GM23338 (cell line): ENCODE results near the gene EXTL1. TPM values are rescaled to one million over a fixed set of nuclear protein-coding genes. Genes with fewer than 3 reads are reported as not detected.

Source experiments
- ATAC-seq: fragments of 200-7000 bp; cut with Tn5 transposase; 3 replicates; pipeline ENCODE4 v1.9.1; 2020
- DNase-seq: peaks from one replicate; pipeline ENCODE4 v3.0.0-alpha.2; 2015; ENCODE audit warnings: low spot score
- H2AFZ ChIP-seq: fragments of 200-600 bp; sonication (generic); 2 replicates; pipeline ENCODE4 v1.8.0; 2016; ENCODE audit warnings: antibody characterized with exemption, mild to moderate bottlenecking, moderate library complexity
- H3F3A ChIP-seq: fragments of 200-600 bp; sonication (generic); replicated peaks from 2 replicates; pipeline ENCODE4 v1.8.0; 2017; ENCODE audit warnings: antibody characterized with exemption, mixed run types, low read depth
- H3K27ac ChIP-seq: fragments of 200-600 bp; sonication (generic); 2 replicates; pipeline ENCODE4 v1.6.1; 2016; ENCODE audit warnings: low read depth
- H3K27me3 ChIP-seq: fragments of 200-600 bp; sonication (generic); 2 replicates; pipeline ENCODE4 v1.8.0; 2016; ENCODE audit warnings: mild to moderate bottlenecking, mixed run types, moderate library complexity; ENCODE audit not compliant: insufficient read depth
- H3K36me3 ChIP-seq: fragments of 200-600 bp; sonication (generic); 2 replicates; pipeline ENCODE4 v1.8.0; 2016; ENCODE audit warnings: mild to moderate bottlenecking; ENCODE audit not compliant: insufficient read depth
- H3K4me1 ChIP-seq: fragments of 200-600 bp; sonication (generic); 2 replicates; pipeline ENCODE4 v1.8.0; 2016; ENCODE audit warnings: mild to moderate bottlenecking, moderate library complexity; ENCODE audit not compliant: insufficient read depth
- H3K4me2 ChIP-seq: fragments of 200-600 bp; sonication (generic); 2 replicates; pipeline ENCODE4 v1.7.1; 2017; ENCODE audit warnings: mixed run types
- H3K4me3 ChIP-seq: fragments of 200-600 bp; sonication (generic); 2 replicates; pipeline ENCODE4 v1.6.1; 2016; ENCODE audit warnings: mixed run types
- H3K79me2 ChIP-seq: fragments of 200-600 bp; sonication (generic); replicated peaks from 2 replicates; pipeline ENCODE4 v1.8.0; 2017; ENCODE audit warnings: mild to moderate bottlenecking; ENCODE audit not compliant: insufficient read depth
- H3K9me2 ChIP-seq: fragments of 200-600 bp; sonication (generic); 2 replicates; pipeline ENCODE4 v1.8.0; 2017; ENCODE audit not compliant: insufficient read depth
- H4K20me1 ChIP-seq: fragments of 200-600 bp; sonication (generic); replicated peaks from 2 replicates; pipeline ENCODE4 v1.8.0; 2017; ENCODE audit warnings: mild to moderate bottlenecking; ENCODE audit not compliant: insufficient read depth
- H3K27ac Mint-ChIP-seq: 2 replicates; pipeline ENCODE4 v1.8.0; 2020; ENCODE audit warnings: inconsistent platforms, mild to moderate bottlenecking, moderate library complexity, mixed read lengths
- H3K27me3 Mint-ChIP-seq: 3 replicates; pipeline ENCODE4 v1.8.0; 2022; ENCODE audit warnings: low read depth, mild to moderate bottlenecking, moderate library complexity, mixed read lengths, inconsistent platforms; ENCODE audit not compliant: insufficient read depth, poor library complexity
- H3K36me3 Mint-ChIP-seq: 3 replicates; pipeline ENCODE4 v1.8.0; 2021; ENCODE audit warnings: low read depth, mild to moderate bottlenecking, inconsistent platforms, moderate library complexity, mixed read lengths
- H3K4me1 Mint-ChIP-seq: 3 replicates; pipeline ENCODE4 v1.8.0; 2020; ENCODE audit warnings: mild to moderate bottlenecking, inconsistent platforms, mixed read lengths
- H3K4me3 Mint-ChIP-seq: 3 replicates; pipeline ENCODE4 v1.8.0; 2021; ENCODE audit warnings: moderate library complexity, mild to moderate bottlenecking, inconsistent platforms, mixed read lengths
- H3K9me3 Mint-ChIP-seq: 3 replicates; pipeline ENCODE4 v1.8.0; 2020; ENCODE audit warnings: moderate library complexity, mild to moderate bottlenecking, inconsistent platforms, mixed read lengths
- CREB1 ChIP-seq: fragments of 250-450 bp; sonication (Bioruptor Pico); IDR thresholded peaks from 2 replicates; pipeline ENCODE4 v1.5.0; 2020; ENCODE audit warnings: low read depth, mild to moderate bottlenecking, moderate library complexity
- CTCF ChIP-seq, 2 experiments: fragments of 200-600 bp in 1 of 2; sonication (generic) in 1 of 2; conservative IDR thresholded peaks; 2 replicates each; pipeline versions ENCODE4 v1.5.1 to v1.6.1; 2016 to 2017; ENCODE audit warnings: antibody characterized with exemption in 2 of 2, low read depth in 2 of 2, mild to moderate bottlenecking in 2 of 2, moderate library complexity in 1 of 2
- ETS1 ChIP-seq: IDR thresholded peaks from 2 replicates; pipeline ENCODE4 v1.6.1; 2016; ENCODE audit warnings: antibody characterized with exemption
- EZH2 ChIP-seq: fragments of 200-600 bp; sonication (generic); IDR thresholded peaks from one replicate; pipeline ENCODE4 v1.8.0; 2017; ENCODE audit warnings: antibody characterized with exemption, mild to moderate bottlenecking, low read depth; ENCODE audit not compliant: unreplicated experiment
- EZH2phosphoT487 ChIP-seq: fragments of 200-600 bp; sonication (generic); IDR thresholded peaks from one replicate; pipeline ENCODE4 v1.8.1; 2018; ENCODE audit warnings: antibody characterized with exemption; ENCODE audit not compliant: unreplicated experiment
- JUNB ChIP-seq: IDR thresholded peaks from one replicate; pipeline ENCODE4 v1.6.1; 2016; ENCODE audit warnings: antibody characterized with exemption; ENCODE audit not compliant: unreplicated experiment
- NANOG ChIP-seq: IDR thresholded peaks from 2 replicates; pipeline ENCODE4 v1.6.1; 2016; ENCODE audit warnings: antibody characterized with exemption, borderline replicate concordance
- POLR2AphosphoS5 ChIP-seq: IDR thresholded peaks from 2 replicates; pipeline ENCODE4 v1.6.1; 2016; ENCODE audit warnings: antibody characterized with exemption, low read depth
- STAT1 ChIP-seq: IDR thresholded peaks from one replicate; pipeline ENCODE4 v1.6.1; 2016; ENCODE audit warnings: antibody characterized with exemption; ENCODE audit not compliant: unreplicated experiment
- ZNF114 ChIP-seq: fragments of 250-450 bp; sonication (Bioruptor Pico); IDR thresholded peaks from 2 replicates; pipeline ENCODE4 v1.5.0; 2020; ENCODE audit warnings: mild to moderate bottlenecking, moderate library complexity
- ZNF331 ChIP-seq: fragments of 250-450 bp; sonication (Bioruptor Pico); IDR thresholded peaks from 2 replicates; pipeline ENCODE4 v1.5.0; 2020; ENCODE audit warnings: low read depth, mild to moderate bottlenecking, moderate library complexity
- polyA plus RNA-seq: library from polyadenylated mRNA; unstranded; fragments of >200 nt; fragmentation: Nextera tagmentation; extraction: Ambion mirVana; gene quantifications from 2 replicates; pipeline ENCODE4 v1.2.1, GENCODE V29; 2016
- total RNA-seq: library from RNA; depleted of rRNA; stranded (reverse); fragments of >200 nt; shearing (Covaris generic); gene quantifications from 2 replicates; pipeline ENCODE4 v1.2.3, GENCODE V29; 2014
- TF ChIP-seq, protein P1 (sequence below): fragments of 250-450 bp; sonication (Bioruptor Pico); IDR thresholded peaks from 2 replicates; pipeline ENCODE4 v1.5.0; 2020; ENCODE audit warnings: mild to moderate bottlenecking, moderate library complexity
- TF ChIP-seq, protein P2 (sequence below): IDR thresholded peaks from one replicate; pipeline ENCODE4 v1.6.1; 2018; ENCODE audit warnings: antibody characterized with exemption; ENCODE audit not compliant: unreplicated experiment

The EXTL1 gene
- total and polyA plus RNA-seq, 2 experiments from 2014 or later = 0.37 to 1.2 TPM

- H3K27ac ChIP-seq = no peak overlapping the region
- H4K20me1 ChIP-seq = no peaks in the 10 kb centered on the region
- DNase-seq (no peak), ATAC-seq (no peak)
- H2AFZ ChIP-seq = no peak overlapping the region
- no peaks in the 10 kb centered on the region for H3K79me2 ChIP-seq
- no peak overlapping the region for H3K4me3 ChIP-seq
- no peaks in the 10 kb centered on the region for H3K27me3 ChIP-seq
- TF ChIP-seq EZH2 (no peak), JUNB (no peak), ETS1 (no peak), CREB1 (no peak), NANOG (no peak), ZNF331 (CRISPR knock-in tag) (no peak), EZH2phosphoT487 (no peak), ZNF114 (CRISPR knock-in tag) (no peak), POLR2AphosphoS5 (no peak), STAT1 (no peak), CTCF (conservative IDR thresholded peaks at IDR 0.05; ENCODE audit: low read depth in 2 of 2) (no peak)
- TF ChIP-seq, protein P1, sequence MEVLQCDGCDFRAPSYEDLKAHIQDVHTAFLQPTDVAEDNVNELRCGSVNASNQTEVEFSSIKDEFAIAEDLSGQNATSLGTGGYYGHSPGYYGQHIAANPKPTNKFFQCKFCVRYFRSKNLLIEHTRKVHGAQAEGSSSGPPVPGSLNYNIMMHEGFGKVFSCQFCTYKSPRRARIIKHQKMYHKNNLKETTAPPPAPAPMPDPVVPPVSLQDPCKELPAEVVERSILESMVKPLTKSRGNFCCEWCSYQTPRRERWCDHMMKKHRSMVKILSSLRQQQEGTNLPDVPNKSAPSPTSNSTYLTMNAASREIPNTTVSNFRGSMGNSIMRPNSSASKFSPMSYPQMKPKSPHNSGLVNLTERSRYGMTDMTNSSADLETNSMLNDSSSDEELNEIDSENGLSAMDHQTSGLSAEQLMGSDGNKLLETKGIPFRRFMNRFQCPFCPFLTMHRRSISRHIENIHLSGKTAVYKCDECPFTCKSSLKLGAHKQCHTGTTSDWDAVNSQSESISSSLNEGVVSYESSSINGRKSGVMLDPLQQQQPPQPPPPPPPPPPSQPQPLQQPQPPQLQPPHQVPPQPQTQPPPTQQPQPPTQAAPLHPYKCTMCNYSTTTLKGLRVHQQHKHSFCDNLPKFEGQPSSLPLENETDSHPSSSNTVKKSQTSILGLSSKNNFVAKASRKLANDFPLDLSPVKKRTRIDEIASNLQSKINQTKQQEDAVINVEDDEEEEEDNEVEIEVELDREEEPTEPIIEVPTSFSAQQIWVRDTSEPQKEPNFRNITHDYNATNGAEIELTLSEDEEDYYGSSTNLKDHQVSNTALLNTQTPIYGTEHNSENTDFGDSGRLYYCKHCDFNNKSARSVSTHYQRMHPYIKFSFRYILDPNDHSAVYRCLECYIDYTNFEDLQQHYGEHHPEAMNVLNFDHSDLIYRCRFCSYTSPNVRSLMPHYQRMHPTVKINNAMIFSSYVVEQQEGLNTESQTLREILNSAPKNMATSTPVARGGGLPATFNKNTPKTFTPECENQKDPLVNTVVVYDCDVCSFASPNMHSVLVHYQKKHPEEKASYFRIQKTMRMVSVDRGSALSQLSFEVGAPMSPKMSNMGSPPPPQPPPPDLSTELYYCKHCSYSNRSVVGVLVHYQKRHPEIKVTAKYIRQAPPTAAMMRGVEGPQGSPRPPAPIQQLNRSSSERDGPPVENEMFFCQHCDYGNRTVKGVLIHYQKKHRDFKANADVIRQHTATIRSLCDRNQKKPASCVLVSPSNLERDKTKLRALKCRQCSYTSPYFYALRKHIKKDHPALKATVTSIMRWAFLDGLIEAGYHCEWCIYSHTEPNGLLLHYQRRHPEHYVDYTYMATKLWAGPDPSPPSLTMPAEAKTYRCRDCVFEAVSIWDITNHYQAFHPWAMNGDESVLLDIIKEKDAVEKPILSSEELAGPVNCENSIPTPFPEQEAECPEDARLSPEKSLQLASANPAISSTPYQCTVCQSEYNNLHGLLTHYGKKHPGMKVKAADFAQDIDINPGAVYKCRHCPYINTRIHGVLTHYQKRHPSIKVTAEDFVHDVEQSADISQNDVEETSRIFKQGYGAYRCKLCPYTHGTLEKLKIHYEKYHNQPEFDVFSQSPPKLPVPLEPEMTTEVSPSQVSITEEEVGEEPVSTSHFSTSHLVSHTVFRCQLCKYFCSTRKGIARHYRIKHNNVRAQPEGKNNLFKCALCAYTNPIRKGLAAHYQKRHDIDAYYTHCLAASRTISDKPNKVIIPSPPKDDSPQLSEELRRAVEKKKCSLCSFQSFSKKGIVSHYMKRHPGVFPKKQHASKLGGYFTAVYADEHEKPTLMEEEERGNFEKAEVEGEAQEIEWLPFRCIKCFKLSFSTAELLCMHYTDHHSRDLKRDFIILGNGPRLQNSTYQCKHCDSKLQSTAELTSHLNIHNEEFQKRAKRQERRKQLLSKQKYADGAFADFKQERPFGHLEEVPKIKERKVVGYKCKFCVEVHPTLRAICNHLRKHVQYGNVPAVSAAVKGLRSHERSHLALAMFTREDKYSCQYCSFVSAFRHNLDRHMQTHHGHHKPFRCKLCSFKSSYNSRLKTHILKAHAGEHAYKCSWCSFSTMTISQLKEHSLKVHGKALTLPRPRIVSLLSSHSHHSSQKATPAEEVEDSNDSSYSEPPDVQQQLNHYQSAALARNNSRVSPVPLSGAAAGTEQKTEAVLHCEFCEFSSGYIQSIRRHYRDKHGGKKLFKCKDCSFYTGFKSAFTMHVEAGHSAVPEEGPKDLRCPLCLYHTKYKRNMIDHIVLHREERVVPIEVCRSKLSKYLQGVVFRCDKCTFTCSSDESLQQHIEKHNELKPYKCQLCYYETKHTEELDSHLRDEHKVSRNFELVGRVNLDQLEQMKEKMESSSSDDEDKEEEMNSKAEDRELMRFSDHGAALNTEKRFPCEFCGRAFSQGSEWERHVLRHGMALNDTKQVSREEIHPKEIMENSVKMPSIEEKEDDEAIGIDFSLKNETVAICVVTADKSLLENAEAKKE (CRISPR knock-in tag) = no peak
- TF ChIP-seq, protein P2, sequence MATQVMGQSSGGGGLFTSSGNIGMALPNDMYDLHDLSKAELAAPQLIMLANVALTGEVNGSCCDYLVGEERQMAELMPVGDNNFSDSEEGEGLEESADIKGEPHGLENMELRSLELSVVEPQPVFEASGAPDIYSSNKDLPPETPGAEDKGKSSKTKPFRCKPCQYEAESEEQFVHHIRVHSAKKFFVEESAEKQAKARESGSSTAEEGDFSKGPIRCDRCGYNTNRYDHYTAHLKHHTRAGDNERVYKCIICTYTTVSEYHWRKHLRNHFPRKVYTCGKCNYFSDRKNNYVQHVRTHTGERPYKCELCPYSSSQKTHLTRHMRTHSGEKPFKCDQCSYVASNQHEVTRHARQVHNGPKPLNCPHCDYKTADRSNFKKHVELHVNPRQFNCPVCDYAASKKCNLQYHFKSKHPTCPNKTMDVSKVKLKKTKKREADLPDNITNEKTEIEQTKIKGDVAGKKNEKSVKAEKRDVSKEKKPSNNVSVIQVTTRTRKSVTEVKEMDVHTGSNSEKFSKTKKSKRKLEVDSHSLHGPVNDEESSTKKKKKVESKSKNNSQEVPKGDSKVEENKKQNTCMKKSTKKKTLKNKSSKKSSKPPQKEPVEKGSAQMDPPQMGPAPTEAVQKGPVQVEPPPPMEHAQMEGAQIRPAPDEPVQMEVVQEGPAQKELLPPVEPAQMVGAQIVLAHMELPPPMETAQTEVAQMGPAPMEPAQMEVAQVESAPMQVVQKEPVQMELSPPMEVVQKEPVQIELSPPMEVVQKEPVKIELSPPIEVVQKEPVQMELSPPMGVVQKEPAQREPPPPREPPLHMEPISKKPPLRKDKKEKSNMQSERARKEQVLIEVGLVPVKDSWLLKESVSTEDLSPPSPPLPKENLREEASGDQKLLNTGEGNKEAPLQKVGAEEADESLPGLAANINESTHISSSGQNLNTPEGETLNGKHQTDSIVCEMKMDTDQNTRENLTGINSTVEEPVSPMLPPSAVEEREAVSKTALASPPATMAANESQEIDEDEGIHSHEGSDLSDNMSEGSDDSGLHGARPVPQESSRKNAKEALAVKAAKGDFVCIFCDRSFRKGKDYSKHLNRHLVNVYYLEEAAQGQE = no peak
- peaks cover 14% of the 10 kb centered on the region for H3K4me1 ChIP-seq
- no peaks in the 10 kb centered on the region for H3K36me3 Mint-ChIP-seq
- H3K27me3 Mint-ChIP-seq = no peaks in the 10 kb centered on the region
- H3K4me3 Mint-ChIP-seq = no peak overlapping the region
- H3K9me2 ChIP-seq = no peaks in the 10 kb centered on the region
- H3K27ac Mint-ChIP-seq = no peak overlapping the region
- H3K36me3 ChIP-seq = no peaks in the 10 kb centered on the region
- no peaks in the 10 kb centered on the region for H3K9me3 Mint-ChIP-seq
- no peak overlapping the region for H3K4me2 ChIP-seq
- H3K4me1 Mint-ChIP-seq = peaks cover 14% of the 10 kb centered on the region
- no peaks in the 10 kb centered on the region for H3F3A ChIP-seq
These were observed 59.9 kb downstream of the EXTL1 start for GRCh38 chr1:26081267-26082019.
